Left cardiac atrium (tissue), 4 donors: Measurements from ENCODE around the gene MAP1B. TPM values are rescaled to one million over a fixed set of nuclear protein-coding genes. Genes with fewer than 3 reads are reported as not detected.

ENCODE experiments used
- ATAC-seq, 2 donors: fragments of 200-7000 bp; cut with Tn5 transposase; one replicate each; pipeline ENCODE4 v1.9.1; 2020; ENCODE audit warnings: mild to moderate bottlenecking in 2 of 2, moderate library complexity in 2 of 2
- DNase-seq: peaks from one replicate; pipeline ENCODE4 v3.0.0-alpha.2; 2020
- intact Hi-C, 2 donors: fragments of 100-400 bp; cut with DNase I; formaldehyde crosslinking; loops; one replicate each; pipeline versions ENCODE4 v1.14.1 to v1.15.1; 2022 to 2023
- total RNA-seq, 2 donors: library from RNA; stranded (reverse); fragmentation: NEBNext Ultra II Directional; extraction: Animal tissue kit (Norgen Biotek cat#: 25700); gene quantifications; one replicate each; pipeline ENCODE4 v1.2.1, GENCODE V29; 2021
- donor health status: DM: no; HTN: yes; CAD: no.
- donor health status: DM: no; HTN: yes; CAD: no; lungs with severe emphysema.
- donor health status: DM: yes; HTN: yes; CAD: no.
- donor health status: Dilated cardiomyopathy.

MAP1B gene
- total RNA-seq, 2 donors from 2014 or later, result 163 to 224 TPM

- intact Hi-C loops, result no loop called here
- peak; percentile 80 for DNase-seq
- peak; percentile 87 to 91 for ATAC-seq
Measured at GRCh38 chr5:72179028-72179815, 71.9 kb downstream of the MAP1B start.

GRCh38 chr5:72179816-72180440, 72.7 kb downstream of the MAP1B start:
- DNase-seq, result no peak
- peak; percentile 19 to 29 for ATAC-seq
- intact Hi-C loops, result no loop called here

GRCh38 chr5:72180925-72181324, 73.7 kb downstream of the MAP1B start:
- ATAC-seq, result no peak
- DNase-seq, result no peak
- intact Hi-C loops, result no loop called here

GRCh38 chr5:72182686-72183085, 75.4 kb downstream of the MAP1B start:
- ATAC-seq, result no peak
- intact Hi-C loops, result no loop called here
- no peak for DNase-seq

- intact Hi-C loops, result no loop called here
- no peak for DNase-seq
- ATAC-seq, result no peak
Measured at GRCh38 chr5:72183101-72183520, 75.8 kb downstream of the MAP1B start.

- DNase-seq, result no peak
Measured at GRCh38 chr5:72184408-72184807, 77.1 kb downstream of the MAP1B start.

GRCh38 chr5:72185496-72186329, 78.4 kb downstream of the MAP1B start:
- ATAC-seq (peak in 1 of 2 donors; percentile 70), DNase-seq (no peak)
- intact Hi-C loops, result no loop called here

More at GRCh38 chr5:72184408-72184807, 77.1 kb downstream of the MAP1B start:
- ATAC-seq, result no peak
- intact Hi-C loops, result no loop called here

GRCh38 chr5:72187388-72188075, 80.3 kb downstream of the MAP1B start:
- ATAC-seq, result no peak
- intact Hi-C loops, result no loop called here
- DNase-seq, result no peak

- intact Hi-C loops, result no loop called here
- DNase-seq, result no peak
- ATAC-seq, result no peak
Measured at GRCh38 chr5:72188166-72188565, 80.9 kb downstream of the MAP1B start.

GRCh38 chr5:72189146-72189545, 81.9 kb downstream of the MAP1B start:
- no peak for ATAC-seq

GRCh38 chr5:72191404-72191803, 84.1 kb downstream of the MAP1B start:
- ATAC-seq (no peak), DNase-seq (no peak)
- intact Hi-C loops, result no loop called here

More at GRCh38 chr5:72189146-72189545, 81.9 kb downstream of the MAP1B start:
- intact Hi-C loops, result no loop called here
- DNase-seq, result no peak

GRCh38 chr5:72194846-72195245, 87.6 kb downstream of the MAP1B start:
- intact Hi-C loops, result no loop called here
- no peak for ATAC-seq
- DNase-seq, result no peak

GRCh38 chr5:72195581-72195980, 88.3 kb downstream of the MAP1B start:
- ATAC-seq (no peak), DNase-seq (no peak)
- intact Hi-C loops, result no loop called here

- intact Hi-C loops, result no loop called here
- ATAC-seq (no peak), DNase-seq (no peak)
Measured at GRCh38 chr5:72197393-72197792, 90.1 kb downstream of the MAP1B start.

- intact Hi-C loops, result loop anchor here in 1 of 2 donors (10.0 kb wide), 2 partner anchors 65 to 85 kb away; no protein-coding TSS in a partner anchor
- DNase-seq, result no peak
Measured at GRCh38 chr5:72199681-72200080, 92.4 kb downstream of the MAP1B start.

GRCh38 chr5:72202331-72202825, 95.1 kb downstream of the MAP1B start:
- ATAC-seq, result no peak
- intact Hi-C loops, result loop anchor here in 1 of 2 donors (10.0 kb wide), 2 partner anchors 68 to 82 kb away; no protein-coding TSS in a partner anchor
- DNase-seq, result no peak

More at GRCh38 chr5:72199681-72200080, 92.4 kb downstream of the MAP1B start:
- ATAC-seq, result no peak

GRCh38 chr5:72203251-72203845, 96.1 kb downstream of the MAP1B start:
- intact Hi-C loops, result loop anchor here in 1 of 2 donors (10.0 kb wide), 2 partner anchors 69 to 81 kb away; no protein-coding TSS in a partner anchor
- no peak for ATAC-seq
- DNase-seq, result no peak

- no peak for DNase-seq
- no peak for ATAC-seq
- intact Hi-C loops, result loop anchor here in 1 of 2 donors (10.0 kb wide), 2 partner anchors 70 to 80 kb away; no protein-coding TSS in a partner anchor
Measured at GRCh38 chr5:72204946-72205345, 97.7 kb downstream of the MAP1B start.
